GM20000 (cell line): ENCODE results near the gene NFIC.

Experiments
- DNase-seq: peaks from one replicate; pipeline ENCODE4 v3.0.0; 2012; ENCODE audit warnings: low spot score
- TF ChIP-seq, protein P1 (sequence below): IDR thresholded peaks from 2 replicates; pipeline ENCODE4 v1.5.1; 2012; ENCODE audit warnings: mild to moderate bottlenecking, control low read depth; ENCODE audit errors: extremely low read depth, missing control alignments

Gene NFIC

DNA sequence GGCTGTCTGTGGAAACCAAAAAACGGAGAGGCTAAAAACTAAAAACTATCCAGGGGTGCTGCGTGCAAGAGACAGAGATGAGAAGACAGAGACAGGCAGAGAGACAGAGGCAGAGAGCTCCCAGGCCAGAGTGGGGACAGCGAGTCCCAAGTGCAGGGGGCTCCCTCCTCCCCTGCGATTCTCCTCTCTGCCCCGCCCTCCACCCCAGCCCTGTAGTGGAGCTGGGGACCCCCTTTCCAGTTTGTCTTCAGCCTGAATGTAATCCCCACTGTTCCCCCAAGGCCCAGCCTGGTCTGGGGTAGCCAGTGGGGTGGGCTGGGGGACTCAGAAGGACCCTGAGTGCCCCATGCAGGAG, 2.0 kb downstream of the NFIC start:
- peak; percentile 61 for DNase-seq
- TF ChIP-seq, protein P1, sequence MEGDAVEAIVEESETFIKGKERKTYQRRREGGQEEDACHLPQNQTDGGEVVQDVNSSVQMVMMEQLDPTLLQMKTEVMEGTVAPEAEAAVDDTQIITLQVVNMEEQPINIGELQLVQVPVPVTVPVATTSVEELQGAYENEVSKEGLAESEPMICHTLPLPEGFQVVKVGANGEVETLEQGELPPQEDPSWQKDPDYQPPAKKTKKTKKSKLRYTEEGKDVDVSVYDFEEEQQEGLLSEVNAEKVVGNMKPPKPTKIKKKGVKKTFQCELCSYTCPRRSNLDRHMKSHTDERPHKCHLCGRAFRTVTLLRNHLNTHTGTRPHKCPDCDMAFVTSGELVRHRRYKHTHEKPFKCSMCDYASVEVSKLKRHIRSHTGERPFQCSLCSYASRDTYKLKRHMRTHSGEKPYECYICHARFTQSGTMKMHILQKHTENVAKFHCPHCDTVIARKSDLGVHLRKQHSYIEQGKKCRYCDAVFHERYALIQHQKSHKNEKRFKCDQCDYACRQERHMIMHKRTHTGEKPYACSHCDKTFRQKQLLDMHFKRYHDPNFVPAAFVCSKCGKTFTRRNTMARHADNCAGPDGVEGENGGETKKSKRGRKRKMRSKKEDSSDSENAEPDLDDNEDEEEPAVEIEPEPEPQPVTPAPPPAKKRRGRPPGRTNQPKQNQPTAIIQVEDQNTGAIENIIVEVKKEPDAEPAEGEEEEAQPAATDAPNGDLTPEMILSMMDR, result no peak

- no peak for DNase-seq
- TF ChIP-seq, protein P1, result no peak
These were observed 2.5 kb downstream of the NFIC start for GRCh38 chr19:3368848-3369336.

DNA sequence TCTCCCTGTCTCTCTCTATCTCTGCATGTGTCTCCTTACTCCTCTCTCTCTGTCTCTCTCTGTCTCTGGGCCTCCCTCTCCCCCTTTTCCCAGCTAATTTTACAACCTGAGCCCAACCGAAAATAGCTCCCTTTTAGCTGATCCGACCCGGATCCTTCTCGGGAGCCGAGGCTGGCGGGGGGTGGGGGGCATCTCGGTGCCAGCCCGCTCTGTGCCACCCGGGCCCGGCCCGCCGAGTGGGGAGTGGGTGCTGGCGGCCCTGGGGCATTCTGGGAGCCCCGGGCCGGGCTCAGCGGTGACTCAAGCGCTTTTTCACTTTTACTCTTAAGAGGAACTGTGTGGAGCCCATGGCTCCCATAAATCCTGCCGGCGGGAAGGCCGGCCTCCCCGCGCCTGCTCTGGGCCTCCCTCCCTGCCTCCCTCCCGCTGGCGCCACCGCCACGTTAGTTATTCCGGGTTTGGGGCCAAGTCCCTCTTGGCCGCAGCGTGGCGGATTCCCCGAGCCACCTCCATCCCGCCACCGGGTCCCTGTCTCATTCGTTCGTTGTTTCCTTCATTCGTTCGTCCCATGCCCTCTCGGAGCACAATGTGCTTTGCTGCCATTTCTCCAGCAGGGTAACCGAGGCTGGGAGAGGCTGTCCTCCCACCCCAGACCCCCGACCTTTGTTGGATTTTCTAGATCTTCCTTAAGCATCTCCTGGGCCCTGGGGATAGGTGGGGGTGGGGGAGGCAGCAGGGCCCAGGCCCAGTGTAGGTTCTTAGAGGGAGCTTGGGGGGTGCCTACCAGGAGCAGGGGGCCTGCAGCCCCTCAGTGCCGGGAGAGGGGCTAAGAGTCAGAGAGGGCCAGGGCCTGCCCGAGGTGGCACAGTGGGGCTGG, 3.2 kb downstream of the NFIC start:
- TF ChIP-seq, protein P1, result no peak
- DNase-seq, result peak; percentile 63

DNA sequence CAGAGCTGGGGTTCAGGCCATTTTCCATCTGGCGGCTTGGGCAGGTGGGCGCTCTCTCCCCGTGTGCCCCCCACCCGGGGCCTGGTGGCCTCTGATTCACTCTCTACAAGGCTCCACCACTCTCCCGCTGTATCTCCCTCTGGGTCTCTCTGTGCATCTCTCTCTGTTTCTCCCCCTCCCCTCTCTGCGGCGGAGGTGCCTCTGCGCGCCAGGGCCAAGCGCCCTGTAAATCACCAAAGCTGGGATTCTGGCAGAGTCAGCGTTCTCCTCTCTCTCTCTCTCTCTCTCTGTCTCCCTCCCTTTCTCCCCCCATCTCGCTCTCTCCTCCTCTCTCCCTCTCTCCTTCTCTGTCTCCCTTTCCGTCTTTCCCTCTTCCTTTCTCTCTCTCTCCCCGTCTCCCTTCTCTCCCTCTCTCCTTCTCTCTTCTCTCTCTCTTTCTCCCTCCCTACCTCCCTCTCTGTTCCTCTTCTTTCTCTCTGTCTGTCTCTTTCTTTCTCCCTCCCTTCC, 3.9 kb downstream of the NFIC start:
- DNase-seq, result no peak
- TF ChIP-seq, protein P1, result no peak

DNA sequence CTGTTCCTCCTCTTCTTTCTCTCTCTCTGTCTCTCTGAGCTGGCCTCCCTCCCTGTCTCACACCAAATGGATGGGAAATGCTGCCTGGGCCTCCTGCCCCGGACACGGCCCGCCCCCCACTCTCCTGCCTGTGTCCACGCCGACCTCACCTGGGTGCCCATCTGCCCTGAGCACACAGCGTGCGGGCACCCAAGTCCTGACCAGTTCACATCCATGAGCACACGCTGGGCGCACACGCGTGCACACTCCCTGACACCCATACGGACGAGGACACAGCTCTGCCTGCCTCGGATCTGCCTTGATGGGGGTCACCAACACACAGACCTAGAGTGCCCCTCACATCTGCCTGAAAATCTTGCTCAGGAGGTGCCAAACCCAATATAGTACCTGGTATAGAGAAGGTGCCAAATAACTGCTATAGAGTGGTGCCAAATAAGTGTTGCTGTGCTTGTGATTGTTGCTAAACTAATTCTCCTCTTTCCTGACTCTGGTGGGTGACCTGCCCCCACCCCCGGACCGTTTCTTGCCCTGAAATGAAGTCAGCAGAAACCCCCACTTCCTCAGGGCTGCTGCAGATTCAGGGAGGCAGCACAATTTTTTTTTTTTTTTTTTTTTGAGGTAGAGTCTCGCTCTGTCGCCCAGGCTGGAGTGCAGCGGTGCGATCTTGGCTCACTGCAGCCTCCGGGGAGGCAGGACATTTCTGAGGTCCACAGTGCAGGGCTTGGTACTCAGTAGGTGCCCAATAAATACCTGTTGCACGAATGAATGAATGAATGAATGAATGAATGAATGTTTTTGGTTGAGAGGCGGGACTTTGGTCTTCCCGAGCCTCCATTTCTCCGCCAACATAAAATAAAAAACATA, 4.6 kb downstream of the NFIC start:
- TF ChIP-seq, protein P1, result no peak
- peak; percentile 67 for DNase-seq

GRCh38 chr19:3372413-3372812, 6.0 kb downstream of the NFIC start:
- TF ChIP-seq, protein P1, result no peak
- no peak for DNase-seq

DNA sequence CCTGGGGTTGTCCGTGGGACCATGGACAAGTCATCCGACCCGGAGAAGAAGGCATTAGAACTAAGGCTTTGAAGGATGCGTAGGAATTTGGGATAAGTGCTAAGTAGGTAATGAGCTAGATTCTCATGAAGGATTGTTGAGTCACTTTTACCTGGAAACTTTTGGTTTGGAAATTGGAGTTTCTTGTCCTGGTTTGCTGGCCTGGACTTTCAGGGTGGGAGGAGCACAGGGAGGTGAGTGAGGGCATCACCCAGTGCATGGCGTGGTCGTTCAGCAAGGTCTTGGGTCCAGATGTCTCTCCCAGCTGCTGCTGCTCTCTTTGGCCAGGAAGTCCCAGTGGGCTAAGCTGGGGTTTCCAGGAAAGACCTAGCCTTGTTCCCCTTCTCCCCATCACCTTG, 7.6 kb downstream of the NFIC start:
- DNase-seq, result no peak
- TF ChIP-seq, protein P1, result no peak
